AG09309 (cell line): ENCODE data around the gene L1CAM.

Experiments used
- DNase-seq: peaks from one replicate; pipeline ENCODE4 v3.0.0-alpha.2; 2010; ENCODE audit warnings: low read depth
- H3K4me3 ChIP-seq: 2 replicates; pipeline ENCODE4 v1.5.1; 2011; ENCODE audit warnings: mild to moderate bottlenecking, low read depth, low read length, moderate library complexity; ENCODE audit not compliant: control insufficient read depth
- TF ChIP-seq, protein P1 (sequence below): IDR thresholded peaks from 2 replicates; pipeline ENCODE4 v1.5.1; 2011; ENCODE audit warnings: mild to moderate bottlenecking, low read depth, low read length, inconsistent platforms; ENCODE audit not compliant: insufficient read depth, control insufficient read depth; ENCODE audit errors: missing control alignments

Gene L1CAM

DNA sequence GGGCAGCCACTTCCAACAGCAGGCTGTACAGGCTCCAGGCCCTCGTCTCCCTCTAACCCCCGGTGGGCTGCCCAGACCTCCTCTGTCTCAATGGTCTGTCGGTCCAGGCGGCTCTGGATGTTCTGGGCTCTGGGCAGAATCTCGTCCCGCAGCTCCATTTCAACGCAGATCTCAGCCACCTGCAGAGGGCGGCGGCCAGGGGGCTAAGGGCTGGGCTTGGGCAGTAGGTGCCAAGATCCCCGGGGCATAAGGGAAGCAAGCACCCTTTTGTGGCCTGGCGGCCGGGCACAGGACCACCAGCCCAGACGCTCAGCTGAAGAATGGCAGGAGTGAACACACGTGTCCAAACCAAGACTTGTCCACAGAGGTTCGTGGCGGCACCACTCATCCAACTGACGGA is 27.7 kb upstream of the L1CAM start:
- no peak for DNase-seq
- H3K4me3 ChIP-seq, result no peak overlapping the region
- TF ChIP-seq, protein P1, sequence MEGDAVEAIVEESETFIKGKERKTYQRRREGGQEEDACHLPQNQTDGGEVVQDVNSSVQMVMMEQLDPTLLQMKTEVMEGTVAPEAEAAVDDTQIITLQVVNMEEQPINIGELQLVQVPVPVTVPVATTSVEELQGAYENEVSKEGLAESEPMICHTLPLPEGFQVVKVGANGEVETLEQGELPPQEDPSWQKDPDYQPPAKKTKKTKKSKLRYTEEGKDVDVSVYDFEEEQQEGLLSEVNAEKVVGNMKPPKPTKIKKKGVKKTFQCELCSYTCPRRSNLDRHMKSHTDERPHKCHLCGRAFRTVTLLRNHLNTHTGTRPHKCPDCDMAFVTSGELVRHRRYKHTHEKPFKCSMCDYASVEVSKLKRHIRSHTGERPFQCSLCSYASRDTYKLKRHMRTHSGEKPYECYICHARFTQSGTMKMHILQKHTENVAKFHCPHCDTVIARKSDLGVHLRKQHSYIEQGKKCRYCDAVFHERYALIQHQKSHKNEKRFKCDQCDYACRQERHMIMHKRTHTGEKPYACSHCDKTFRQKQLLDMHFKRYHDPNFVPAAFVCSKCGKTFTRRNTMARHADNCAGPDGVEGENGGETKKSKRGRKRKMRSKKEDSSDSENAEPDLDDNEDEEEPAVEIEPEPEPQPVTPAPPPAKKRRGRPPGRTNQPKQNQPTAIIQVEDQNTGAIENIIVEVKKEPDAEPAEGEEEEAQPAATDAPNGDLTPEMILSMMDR, result no peak

DNA sequence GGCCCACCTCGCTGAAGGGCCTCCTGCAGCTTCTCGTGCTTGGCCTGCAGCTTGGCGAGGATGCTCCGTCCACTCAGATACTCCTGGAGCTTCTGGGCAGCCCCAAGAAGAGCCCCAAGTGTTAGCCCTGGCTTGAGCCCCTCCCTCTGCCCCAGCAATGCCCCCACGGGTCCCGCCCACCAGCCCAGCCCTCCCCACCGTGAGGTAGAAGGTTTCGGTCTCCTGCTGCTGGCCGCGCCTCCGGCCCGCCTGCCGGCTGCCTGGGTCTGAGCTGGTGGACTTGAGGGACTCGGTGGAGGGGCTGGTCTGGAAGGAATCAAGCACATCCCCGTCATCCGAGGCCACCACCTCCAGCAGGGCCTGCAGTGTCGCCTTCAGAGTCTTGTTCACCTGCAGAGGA is 27.2 kb upstream of the L1CAM start:
- TF ChIP-seq, protein P1, result no peak
- no peak for DNase-seq
- H3K4me3 ChIP-seq, result no peak overlapping the region

DNA sequence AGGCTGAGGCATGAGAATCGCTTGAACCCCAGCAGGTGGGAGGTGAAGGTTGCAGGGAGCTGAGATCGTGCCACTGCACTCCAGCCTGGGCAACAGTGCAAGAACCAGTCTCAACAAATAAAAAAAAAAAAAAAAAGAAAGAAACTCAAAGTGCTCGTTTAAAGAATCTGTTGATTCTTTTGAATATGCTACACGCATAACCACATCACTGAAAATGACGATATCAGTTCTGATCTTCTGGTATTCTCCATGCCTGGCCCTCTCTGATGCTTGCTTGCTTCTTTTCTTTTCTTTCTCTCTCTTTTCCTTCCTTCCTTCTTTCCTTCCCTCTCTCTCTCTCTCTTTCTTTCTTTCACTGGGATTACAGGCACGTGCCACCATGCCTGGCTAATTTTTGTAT is 25.8 kb upstream of the L1CAM start:
- no peak overlapping the region for H3K4me3 ChIP-seq
- no peak for DNase-seq
- TF ChIP-seq, protein P1, result no peak

DNA sequence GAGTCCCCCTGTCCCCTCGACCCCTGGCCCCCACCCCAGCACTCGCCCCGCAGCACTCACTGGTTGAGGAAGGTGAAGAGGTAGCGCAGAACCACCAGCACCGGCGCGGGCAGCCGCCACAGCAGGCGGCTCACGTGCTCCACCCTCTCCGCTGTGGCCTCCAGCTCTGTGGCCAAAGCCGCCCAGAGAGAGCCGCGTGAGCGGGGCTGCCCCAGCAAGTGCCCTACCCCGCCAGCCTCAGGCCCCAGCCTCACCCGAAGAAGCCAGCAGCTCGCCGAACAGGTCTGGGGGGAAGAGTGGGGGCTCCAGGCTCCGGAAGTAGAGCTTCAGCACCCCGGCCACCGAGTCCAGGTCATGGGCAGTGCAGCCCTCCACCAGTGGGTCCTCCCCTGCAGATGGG is 24.5 kb upstream of the L1CAM start:
- DNase-seq, result no peak
- H3K4me3 ChIP-seq, result no peak overlapping the region
- TF ChIP-seq, protein P1, result no peak

DNA sequence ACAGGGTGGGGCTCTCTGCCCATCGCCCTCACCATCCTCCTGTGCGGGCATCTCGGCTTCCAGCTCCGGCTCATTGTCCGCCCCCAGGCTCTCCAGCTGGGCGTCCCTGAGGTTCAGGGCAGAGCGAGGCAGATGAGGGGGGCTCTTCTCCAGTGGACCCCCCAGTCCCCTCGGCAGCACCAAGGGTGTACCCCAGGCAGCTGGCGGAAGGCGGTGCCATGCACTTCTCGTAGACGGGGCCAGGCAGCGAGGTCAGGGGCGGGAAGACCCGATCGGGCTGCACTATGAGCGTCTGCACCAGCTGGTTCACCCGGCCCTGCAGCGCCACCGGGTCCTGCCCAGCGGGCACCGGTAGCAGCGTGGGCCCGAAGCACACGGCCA is 24.0 kb upstream of the L1CAM start:
- no peak for DNase-seq
- TF ChIP-seq, protein P1, result no peak
- no peak overlapping the region for H3K4me3 ChIP-seq

DNA sequence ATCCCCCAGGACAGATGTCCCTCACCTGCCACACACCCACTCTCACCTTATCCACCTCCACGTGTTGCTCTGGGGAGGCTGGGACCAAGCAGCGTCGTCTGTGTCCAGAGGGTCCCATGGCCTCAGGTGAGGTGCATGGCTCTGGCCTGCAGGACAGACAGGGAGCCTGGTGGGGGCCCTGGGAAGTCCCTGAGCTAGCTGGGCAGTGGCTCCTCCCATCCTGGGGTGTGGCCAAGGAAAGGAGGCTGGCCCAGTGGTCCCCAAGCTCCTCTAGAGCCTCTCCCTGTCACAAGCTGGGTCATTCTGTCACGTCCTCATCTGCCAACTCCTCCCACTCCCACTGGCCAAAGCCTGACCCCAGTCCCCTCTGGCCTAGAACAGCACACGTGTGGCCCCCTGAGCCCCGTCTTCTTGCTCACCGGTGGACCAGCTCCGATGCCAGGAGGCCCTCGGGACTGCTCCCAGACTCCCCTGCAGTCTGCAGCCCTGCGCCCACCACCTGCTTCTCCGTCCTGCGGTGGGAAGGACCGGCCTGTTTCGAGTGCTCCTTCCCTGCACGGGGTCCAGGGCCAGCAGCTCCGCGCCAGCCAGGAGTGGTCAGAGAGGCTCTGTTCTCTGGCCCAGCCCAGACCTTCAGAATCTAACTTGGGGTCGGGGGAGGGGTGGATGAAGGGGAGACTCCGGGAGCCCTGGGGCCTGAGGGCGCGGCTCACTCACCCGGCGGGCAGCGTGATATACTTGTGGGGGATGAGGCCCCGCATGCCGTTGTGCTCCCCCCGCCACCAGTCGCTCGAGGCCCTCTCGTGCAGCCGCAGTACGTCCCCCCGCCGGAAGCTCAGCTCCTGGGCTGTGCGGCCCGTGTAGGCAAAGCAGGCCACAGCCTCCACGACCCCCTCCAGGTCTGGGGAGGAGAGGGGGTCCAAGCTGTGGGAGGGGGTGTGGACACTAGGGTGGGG is 23.3 kb upstream of the L1CAM start:
- TF ChIP-seq, protein P1, result no peak
- no peak for DNase-seq

More for the DNA sequence above, 23.3 kb upstream of the L1CAM start:
- no peak overlapping the region for H3K4me3 ChIP-seq
